Measurements from ENCODE around the gene ACKR3.

ACKR3 gene

DNA sequence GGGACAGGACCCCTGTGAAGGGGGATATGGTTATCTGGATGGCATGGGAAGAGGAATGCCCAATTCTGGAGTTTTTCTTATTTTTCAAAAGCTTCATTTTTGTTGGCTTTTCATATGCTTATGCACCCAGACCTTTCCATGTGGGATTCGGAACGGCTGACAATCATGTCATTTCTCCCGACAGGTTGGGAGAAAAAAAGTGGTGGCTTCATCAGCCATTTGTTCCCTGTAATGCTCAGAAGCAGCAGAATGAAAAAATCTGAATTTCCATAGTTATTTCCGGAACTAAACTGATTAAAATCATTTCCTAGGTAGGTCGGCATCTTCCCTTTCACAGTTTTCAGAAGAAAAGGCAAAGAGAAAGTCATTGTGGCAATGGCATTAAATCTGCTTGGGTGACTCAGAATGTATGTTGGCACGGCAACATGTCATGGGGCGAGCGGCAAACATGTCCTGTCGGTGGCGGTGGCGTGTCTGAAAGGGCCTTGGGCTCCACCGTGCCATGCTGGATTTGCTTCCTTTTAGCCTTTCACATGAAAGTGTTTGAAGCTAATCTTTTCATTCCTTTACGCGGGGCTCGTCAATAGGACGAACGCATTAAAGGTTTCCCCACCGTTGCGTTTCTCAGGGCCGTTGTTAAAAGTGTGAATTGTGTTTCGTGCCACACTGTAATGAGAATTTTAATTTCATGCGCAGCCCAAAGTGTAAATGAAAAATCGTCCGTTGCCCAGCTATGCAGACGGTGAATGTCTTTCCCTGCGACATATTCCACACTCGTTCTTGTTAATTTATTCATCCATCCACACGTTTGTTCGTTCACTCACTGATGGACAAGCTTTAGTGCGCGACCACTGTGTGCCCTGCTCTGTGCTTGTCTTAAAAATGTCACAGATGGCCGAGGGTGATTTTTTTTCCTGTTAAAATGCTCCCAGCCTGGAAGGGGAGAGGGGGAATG is 18.5 kb downstream of the ACKR3 start:
- no peak for DNase-seq (ENCODE audit: low read depth)

GRCh38 chr2:236588932-236589592 is 19.4 kb downstream of the ACKR3 start:
- DNase-seq (ENCODE audit: low read depth), result no peak

- DNase-seq (ENCODE audit: low read depth), result no peak
These were observed 21.2 kb downstream of the ACKR3 start for GRCh38 chr2:236590846-236591245.

- no peak for DNase-seq (ENCODE audit: low read depth)
These were observed 23.2 kb downstream of the ACKR3 start for GRCh38 chr2:236592821-236593220.

DNA sequence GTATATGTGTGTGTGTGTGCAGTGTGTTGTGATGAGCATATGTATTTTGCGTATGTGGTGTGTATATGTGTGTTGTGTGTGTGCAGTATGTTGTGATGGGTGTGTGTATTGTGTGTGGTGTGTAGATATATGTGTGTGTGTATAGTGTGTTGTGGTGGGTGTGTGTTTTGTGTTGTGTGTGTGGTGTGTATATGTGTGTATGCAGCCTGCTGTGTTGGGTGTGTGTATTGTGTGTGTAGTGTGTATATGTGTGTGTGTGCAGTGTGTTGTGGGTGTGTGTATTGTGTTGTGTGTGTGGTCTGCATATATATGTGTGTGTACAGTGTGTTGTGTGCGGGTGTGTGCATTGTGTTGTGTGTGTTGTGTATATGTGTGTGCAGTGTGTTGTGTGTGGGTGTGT is 23.9 kb downstream of the ACKR3 start:
- no peak for DNase-seq (ENCODE audit: low read depth)

DNA sequence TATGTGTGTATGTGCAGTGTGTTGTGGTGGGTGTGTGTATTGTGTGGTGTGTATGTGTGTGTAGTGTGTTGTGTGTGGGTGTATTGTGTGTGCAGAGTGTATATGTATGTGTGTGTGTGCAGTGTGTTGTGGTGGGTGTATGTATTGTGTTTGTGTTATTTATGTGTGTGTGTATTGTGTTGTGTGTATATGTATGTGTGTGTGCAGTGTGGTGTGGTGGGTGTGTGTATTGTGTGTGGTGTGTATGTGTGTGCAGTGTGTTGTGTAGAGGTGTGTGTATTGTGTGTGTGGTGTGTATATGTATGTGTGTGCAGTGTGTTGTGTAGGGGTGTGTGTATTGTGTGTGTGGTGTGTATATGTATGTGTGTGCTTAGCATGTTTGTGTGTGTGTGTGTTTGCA is 24.3 kb downstream of the ACKR3 start:
- DNase-seq (ENCODE audit: low read depth), result no peak

DNA sequence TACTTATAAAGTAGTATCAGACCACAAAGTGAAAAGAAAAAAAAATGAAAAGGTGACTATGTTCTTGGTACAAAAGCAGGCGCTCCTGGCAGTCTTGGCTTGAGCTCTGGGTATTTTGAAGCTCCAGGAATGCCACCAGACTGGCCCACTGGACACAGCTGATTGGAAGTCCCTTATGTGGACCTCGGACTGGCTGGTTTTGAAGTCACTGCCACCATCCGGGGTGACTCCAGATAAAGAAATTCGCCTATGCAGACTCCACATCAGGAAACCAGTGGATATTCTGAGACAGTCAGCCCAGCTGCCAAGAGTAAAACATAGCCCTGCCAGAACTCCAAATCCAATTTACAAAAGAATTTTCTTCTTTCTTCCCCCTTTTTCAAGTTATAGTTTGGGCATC is 28.0 kb downstream of the ACKR3 start:
- DNase-seq (ENCODE audit: low read depth), result no peak

DNA sequence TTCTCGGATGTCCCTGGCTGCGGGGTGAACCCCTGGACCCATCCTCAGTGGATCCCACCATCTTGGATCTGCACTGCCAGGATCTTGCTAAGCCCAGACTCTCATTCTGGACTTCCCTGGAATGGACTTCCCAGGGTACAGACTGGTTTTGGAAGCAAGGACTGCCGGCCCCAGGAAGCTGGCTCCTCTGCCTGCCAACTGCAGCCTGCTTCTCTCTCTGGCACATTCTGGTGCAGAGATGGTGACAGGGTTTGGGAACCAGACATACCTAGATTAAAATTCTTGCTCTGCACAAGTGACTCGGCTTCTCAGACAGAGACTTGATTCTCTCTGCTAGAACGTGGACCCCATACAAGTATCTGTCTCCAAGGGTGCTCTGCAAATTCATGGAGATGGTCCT is 29.4 kb downstream of the ACKR3 start:
- DNase-seq (ENCODE audit: low read depth), result no peak

DNA sequence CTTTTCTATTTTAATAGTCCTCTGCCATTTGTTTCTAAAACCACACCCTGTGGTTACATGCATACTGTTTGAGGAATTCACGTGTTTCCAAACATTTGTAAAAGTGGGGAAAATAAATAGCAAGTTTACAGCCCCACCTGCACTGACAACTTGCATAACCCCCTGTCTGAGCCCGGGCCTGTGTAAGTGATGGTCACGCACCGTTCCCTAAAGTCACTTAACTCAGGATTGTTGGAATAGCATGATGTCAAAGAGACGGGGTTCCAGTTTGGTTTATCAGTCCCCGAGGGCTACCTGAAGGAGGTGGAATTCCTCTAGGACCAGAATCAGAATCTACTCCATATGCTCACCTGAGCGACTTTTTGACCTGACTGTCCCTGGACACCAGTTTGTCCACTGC is 30.5 kb downstream of the ACKR3 start:
- DNase-seq (ENCODE audit: low read depth), result no peak

- DNase-seq (ENCODE audit: low read depth), result no peak
These were observed 31.3 kb downstream of the ACKR3 start for GRCh38 chr2:236600892-236601291.

- no peak for DNase-seq (ENCODE audit: low read depth)
These were observed 31.9 kb downstream of the ACKR3 start for GRCh38 chr2:236601316-236602202.

DNA sequence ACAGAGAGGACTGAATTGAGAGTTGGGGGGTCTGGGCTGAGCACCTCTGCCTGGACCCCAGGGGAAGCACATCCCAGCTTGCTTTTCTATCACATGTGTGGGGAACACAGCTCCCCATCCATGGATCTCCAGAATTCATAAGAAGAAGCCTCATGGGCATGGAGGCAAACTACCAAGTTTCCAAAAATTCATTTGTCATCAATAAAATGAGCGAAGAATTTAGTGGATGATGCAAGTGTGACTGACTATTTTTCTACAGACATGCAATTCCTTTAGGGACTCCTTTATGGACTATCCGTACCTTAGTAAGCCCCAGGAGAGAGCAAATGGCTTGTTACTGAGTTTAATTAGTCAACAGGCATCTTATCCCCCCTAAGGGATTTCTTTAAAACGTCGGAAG is 33.1 kb downstream of the ACKR3 start:
- no peak for DNase-seq (ENCODE audit: low read depth)

DNA sequence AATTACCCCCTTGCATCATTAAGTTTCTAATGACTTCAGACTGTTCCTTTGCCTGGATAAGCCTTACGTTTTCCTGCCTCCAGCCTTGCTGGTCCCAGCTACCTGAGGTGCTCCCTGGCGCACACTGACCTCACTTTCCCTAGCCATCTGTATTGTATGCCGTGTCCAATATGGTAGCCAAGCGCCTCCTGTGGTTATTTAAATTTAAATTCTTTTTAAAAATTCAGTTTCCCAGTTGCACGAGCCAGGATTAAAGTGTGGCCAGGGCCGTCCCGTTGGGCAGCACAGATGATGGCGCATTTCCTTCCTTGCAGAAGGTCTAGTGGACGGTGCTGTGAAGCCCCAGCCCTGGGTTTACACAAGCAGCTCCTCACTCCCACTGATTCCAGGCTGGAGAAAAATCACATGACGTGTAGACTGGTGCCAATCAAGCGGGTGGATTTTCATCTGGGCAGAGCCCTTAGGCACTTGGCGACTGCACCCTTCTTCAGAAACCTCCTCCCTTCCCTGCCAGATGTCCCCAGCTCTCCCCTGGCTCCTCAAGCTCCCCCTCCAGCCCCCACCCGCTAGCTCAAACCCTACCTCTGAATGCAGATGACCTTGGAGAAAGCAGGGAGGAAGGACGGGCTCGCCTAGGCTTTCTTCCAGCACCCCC is 33.9 kb downstream of the ACKR3 start:
- DNase-seq (ENCODE audit: low read depth), result no peak

DNA sequence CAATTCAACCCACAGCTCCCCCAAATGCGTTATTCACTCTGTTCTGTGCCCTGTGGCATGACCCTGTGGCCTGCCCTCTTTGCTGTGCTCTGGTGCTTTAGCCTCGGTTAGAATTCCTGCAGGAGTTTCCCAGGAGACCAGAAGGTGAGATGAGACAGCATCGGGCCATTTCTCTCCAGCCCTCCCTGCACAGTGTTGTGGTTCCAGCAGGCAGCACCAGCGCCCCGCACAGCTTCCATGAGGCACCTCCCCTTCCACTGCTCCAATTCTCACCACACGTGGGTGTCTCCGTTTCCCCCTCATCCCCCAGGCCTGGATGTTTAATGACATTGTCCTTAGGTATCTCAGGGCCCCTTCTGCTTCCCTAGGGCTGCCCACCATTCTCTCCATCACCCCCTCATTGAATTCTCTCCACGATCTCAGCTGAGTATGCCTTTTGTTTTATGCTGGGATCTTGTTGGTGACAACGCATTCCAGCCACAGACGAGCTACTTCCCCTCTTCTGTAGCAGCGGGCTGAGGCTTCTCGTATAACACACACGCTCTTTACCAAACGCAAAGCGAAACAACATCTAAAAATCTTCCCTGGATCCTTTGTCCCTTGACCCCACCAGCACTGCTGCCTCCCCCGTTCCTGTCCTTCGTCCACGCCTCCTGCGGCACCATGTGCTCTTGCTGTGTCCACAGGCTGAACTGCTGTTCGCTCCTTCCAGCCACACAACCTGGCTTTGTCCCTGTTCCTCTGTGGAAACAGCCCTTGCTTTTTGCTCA is 35.1 kb downstream of the ACKR3 start:
- no peak for DNase-seq (ENCODE audit: low read depth)

GRCh38 chr2:236605345-236605734 is 35.7 kb downstream of the ACKR3 start:
- DNase-seq (ENCODE audit: low read depth), result no peak

- no peak for DNase-seq (ENCODE audit: low read depth)
These were observed 36.4 kb downstream of the ACKR3 start for GRCh38 chr2:236606023-236606422.

GRCh38 chr2:236607471-236608187 is 38.0 kb downstream of the ACKR3 start:
- no peak for DNase-seq (ENCODE audit: low read depth)

DNA sequence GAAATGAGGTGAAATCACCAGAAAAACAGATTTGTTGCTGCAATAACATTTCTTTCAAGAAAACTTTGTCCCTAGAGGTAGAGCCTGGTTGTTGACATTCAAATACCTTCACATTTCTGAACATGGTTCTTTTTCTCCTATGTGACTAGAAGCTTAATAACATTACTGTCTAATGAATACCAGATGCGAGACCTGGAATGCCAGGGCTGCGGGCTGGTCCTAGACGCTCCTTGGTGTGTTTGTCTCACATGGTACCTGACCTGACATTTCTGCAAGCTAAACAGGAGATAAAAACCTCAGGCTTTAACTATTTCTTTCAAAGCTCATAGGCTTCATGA is 38.5 kb downstream of the ACKR3 start:
- no peak for DNase-seq (ENCODE audit: low read depth)

DNA sequence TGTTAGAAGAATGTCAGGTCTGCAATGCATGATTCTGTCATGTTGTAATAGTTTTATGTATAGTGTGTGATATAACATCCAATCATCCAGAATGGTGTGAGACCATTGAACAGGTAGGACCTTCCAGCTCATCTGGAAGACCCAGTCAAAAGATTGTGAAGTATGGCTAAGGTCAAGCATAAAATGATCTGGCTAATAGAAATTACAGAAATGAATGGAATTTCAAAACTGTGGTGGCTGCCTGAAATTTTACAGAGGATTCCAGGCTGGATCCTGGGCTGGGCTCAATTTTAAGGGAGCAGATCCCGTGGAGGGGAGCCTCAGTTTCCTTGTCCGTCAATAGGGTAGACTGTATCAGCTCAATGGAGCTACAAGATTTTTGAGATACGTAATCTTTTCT is 39.1 kb downstream of the ACKR3 start:
- no peak for DNase-seq (ENCODE audit: low read depth)

- DNase-seq (ENCODE audit: low read depth), result no peak
These were observed 41.6 kb downstream of the ACKR3 start for GRCh38 chr2:236610991-236611821.

All from stimulated activated CD4-positive, alpha-beta T cell treated with anti-CD3 and anti-CD28 coated beads, Interleukin-2, amount 100 ng/mL, for 4 hours (primary cell).